Hematopoietic multipotent progenitor cell treated with erythropoietin and hydrocortisone succinate and interleukin-3 and kit ligand, for 4 days (in vitro differentiated cells): ENCODE data around the gene GXYLT1.
"Not testable (repeated sequence)": the region's sequence is repeated elsewhere in the genome, so short reads cannot be mapped to it uniquely, and the experiment has no call there.

ENCODE experiments used
- DNase-seq: peaks from one replicate; pipeline ENCODE4 v3.0.0-alpha.2; 2015

The GXYLT1 gene

DNA sequence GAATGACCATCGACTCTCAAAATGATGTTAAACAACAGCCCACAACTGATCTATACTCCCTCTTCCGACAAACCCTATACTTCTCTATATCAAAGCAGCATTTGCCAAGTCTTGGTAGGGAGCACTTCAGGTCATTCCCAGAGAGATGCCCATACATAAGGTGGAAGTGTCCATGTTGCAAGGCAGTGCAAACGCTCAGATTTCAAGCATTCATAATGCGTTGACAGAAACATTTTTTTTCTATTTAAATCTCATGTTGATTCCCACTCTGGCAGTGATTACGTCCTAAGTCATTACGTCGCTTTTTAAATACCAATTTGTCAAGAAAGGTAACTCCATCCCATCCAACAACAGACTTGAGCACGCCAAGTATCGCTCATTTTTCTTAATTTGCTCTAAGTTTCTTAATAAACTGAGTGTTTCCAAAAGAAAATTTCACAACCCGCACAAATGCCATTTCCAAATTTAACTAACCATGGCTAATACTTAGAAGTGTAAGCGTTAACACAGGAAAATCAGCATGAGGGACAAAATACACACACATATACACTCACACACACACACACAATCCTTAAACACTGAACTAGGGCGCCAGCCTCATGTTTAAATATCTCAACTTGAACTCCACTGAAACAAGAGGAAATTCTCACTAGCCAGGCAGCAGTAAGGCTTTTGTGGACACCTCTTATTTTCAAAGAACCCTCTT, 1.1 kb downstream of the GXYLT1 start:
- peak; percentile 54 for DNase-seq

DNA sequence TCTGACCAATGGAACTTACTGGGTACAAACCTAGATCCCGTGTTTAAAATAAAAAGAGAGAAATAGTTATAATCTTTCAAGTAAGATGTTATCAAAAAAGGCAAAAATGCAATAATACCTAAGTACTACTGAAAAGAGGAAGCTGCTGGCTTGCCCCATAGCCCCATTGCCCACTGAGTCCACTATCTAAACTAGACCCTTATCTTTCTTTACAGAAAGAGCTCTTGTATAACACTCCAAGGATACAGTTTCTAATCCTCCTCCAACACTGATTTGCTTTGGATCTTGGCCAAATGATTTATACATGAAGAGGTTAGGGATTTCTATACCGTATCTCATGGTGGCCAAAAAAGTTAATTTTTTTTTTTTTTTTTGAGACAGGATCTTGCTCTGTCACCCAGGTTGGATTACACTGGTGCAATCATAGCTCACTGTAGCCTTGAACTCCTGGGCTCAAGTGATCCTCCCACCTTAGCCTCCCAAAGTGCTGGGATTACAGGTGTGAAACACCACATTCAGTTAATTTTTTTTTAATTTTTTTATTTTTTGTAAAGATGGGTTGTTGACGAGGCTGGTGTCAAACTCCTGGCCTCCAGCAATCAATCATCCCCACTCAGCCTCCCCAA, 2.6 kb downstream of the GXYLT1 start:
- DNase-seq = peak; percentile 82

DNA sequence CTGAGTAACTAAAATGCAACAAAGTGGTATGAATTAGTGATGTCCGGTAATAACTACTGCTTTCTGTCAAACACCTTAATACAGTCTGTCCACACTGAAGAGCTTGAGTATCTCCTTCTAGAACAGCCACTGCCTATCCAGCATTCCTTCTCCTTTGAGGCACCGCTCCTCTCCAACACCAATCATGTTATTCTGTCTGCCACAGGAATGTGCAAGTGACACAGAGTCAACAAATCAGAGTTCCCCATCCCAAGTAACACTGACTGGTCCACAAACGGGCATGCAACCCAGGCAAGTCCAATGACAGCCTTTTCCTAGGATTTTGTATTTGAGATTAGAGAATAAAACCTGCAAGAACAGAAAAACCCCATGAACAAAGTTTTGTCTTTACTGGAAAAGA, 3.8 kb downstream of the GXYLT1 start:
- DNase-seq = no peak

DNA sequence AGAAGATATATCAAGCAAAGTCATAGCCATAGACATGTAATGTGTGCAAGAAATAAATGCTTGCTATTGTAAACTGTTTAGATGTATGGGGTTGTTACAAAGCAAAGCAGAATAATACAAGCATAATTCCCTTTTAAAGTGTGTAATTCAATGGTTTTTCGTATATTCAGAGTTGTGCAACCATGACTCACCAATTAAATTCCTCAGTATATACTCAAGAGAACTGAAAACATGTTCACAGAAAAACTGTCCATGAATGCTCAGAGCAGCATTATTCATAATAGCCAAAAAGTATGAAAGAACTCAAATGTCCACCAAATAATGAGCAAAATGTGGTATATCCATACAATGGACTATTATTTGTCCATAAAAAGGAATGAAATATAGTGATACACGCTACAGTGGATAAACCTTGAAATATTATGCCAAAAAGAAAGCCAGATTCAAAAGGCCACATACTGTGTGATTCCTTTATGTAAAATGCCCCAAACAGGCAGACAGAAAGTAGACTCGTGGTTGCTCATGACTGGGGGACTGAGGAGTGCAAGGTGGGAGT, 9.3 kb downstream of the GXYLT1 start:
- no peak for DNase-seq

DNA sequence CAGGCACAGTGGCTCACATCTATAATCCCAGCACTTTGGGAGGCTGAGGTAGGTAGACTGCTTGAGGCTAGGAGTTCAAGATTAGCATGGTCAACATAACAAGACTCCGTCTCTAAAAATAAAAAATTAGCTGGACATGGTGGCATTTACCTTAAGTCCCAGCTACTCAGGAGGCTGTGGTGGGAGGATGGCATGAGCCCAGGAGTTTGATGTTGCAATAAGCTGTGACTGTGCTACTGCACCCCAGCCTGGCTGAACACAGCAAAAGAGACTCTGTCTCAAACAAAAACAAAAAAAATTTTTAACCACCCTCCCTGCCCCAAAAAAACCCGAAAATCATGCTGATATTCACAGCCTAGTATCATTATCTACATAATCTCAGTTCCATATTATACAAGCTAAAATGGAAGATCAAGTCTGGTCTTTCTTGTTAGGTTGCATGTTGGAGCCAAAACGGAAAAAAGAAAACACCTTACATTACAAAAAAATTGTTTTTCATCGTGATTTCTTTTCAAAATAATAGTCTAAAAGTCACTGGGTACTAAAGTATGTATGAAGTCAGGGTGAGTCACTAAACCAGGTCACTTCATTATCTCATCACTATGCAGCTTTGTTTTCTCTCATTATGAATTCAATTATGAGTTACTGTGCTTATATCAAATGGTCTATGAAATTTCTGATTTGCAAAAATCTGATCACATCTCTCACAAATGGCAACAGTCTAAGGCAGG, 13.8 kb downstream of the GXYLT1 start:
- DNase-seq = peak; percentile 37

DNA sequence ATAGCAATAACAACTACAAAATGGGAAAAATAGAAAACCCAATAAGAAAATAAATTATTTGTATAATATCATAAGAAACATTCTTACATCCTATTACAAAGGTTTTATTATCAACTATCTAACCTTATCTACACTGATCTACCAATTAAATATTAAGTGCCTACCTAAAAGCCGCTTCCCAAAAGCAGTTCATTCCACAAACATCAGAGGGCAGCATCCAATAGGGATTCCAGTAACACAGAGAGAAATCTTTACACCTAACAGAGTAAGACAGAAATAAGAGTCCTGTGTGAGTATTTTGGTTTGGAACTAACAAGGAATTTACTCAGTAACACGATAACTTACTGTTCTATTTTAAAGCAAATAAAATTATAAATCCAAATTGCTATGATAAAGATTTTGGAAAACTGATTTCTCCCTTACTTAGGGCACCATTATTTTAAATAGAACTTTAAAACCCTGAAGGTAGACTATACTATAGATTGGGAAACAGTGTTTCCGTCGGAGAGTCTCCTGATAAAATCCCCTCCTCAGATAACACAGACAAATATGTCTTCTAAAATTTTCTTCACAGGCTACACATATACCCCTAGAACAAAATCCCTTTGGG, 15.0 kb downstream of the GXYLT1 start:
- peak; percentile 77 for DNase-seq

DNA sequence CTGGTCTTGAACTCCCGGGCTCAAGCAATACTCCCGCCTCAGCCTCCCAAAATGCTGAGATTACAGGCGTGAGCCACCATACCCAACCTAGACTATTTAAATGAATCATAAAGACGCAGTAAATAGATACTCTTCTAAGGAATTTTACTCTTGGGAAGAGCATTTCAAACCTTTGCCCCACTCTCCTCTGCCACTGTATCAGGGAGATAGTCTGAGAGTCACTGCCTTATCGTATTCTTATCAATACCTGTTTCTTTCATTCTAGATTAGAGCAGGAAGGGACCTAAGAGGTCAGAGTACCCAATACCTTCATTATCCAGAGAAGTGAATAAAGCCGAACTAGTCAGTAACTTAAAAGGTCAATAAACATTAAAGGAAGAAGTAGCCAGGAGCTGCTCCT, 15.8 kb downstream of the GXYLT1 start:
- DNase-seq = no peak

DNA sequence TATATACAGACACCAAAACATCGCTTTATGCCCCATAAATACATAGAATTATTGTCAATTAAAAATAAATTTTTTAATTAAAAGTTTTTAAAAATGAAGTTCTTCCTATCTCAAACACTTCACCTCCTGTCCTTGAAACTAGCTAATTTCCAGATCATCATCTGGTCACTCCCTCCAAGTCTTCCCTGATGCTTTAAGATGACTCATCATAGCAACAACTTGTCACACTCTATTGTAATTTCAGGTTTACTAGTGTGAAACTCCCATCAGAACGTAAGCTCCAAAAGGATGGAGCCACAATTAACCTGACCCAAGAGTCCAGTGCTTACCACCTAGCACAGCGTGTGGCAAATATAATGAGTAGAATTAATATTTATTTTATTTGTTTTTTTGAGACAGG, 16.3 kb downstream of the GXYLT1 start:
- no peak for DNase-seq

DNA sequence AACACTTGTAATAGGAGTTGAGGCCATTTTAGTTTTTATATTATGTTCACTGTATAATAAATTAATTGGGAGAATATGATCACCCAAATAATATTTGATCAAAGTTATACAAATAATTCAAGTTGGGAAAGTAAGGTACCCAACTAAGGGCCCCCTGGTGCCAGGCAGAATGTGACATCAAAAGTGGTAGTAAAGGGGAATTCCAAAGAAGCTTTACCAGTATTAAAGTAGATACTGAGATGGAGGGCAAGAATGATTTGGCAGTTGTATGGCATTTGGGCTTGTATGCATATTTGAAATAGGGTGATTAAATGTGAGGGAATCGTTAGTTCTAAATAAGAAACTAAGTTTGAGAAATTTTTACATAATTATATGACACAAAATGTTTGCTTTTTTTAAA, 17.7 kb downstream of the GXYLT1 start:
- DNase-seq = no peak

DNA sequence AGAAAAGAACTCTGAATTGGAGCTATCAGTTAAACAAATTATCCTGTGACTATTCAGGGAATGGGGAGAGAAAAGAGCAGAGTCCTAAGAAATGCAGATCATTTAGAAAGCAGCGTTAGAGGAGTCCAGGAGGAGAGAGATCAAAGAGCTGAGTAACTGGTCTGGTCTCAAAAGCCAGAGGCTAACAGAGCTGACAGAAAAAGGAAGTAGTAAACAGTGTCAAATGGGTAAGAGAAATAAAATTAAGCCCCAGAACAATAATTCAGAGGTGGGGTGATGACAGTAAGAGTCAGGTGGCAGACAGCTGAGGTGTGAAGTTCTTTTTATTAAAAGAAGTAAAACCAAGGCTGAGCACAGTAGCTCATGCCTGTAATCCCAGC, 19.3 kb downstream of the GXYLT1 start:
- peak; percentile 50 for DNase-seq

DNA sequence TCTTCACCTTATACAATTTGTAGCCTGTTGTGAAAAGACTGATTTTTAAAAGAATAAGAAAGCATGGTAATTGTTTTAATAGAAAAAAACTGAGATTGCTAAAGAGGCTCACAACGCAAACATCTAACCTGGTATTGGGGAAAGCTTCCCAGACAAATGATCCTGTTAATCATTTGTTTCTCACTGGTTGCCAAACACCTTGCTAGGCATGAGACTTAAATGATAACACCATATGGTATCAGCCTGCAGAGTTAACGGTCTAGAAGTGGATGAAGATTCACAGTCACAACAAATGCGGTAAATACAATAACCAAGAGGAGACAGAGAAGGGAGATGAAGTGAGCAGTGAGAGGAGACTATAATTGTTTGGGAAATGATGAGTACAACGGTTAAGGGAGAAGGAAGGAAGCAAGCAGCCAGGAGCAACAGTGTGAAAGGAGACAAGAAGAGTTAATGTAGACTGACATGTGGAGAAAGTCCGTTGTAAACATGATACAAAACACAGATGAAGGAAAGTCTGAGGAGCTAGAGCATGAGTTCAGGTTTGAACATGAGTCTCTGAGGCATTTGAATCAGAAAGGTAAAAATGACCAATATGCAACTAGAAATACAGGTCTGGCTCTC, 19.8 kb downstream of the GXYLT1 start:
- no peak for DNase-seq

DNA sequence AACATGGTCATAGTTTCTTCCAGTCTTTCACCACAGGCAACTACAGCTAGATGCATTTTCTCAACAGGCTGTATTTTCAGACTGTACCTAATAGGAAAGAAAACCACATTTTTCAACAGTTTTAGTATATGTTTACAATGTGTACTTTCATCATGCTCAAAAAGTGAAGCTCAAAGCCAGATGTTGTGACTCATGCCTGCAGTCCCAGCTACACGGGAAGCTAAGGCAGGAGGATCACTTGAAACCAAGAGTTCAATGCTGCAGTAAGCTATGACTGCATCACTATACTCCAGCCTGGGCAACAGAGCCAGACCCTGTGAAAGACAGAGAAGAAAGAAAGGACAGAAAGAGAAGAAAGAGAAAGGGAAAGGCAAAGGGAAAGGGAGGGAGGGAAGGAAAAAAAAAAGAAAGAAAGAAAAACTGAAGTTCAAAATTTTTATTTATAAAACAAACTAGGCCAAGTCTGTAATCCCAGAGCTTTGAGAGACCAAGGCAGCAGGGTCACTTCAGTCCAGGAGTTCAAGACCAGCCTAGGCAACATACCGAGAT, 25.5 kb downstream of the GXYLT1 start:
- no peak for DNase-seq

DNA sequence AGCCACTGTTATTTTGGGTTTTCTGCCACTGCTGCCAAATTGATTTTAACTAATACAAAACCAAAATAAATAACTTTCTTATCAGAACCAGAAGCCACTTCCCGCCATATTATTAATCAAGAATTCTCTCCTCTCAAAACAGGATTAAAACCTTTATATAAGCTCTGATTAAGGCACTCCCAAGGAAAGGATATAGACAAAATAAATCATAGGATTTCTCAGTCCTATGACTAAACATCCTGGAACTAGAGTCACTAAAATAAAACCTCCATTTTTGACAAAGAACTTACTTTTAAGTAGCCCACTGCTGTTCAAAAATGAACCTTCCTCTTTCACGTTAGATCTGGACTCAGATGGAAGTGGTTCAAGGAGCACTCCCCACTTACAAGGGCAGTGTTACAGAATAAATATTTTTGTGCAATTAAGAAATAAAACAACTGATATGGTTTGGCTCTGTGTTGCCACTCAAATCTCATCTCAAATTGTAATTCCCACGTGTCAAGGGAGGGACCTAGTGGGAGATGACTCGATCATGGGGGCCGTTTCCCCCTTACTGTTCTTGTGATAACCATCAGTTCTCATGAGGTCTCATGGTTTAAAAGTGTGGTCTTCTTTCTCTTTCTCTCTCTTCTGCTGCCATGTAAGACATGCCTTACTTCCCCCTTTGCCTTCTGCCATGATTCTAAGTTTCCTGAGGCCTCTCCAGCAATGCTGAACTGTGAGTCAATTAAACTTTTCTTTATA, 26.4 kb downstream of the GXYLT1 start:
- no peak for DNase-seq

DNA sequence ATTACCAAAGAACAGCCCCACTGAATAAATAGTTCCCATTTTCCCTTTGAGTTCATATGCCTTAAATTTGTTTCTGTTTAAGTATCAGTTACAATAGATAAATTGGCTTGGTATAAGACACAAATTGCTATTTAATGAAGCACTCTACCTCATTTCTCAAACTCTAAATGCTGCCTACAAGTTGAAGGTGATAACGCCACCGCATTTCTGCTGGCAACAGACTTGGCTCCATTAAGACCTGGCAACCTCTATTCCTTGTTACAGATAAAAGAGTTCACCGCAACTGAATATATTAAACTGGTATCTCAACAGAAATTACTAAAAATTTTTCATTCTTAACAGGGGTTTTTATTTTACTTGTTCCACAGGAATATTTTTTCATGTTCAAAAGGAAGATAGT, 35.6 kb downstream of the GXYLT1 start:
- DNase-seq = no peak

DNA sequence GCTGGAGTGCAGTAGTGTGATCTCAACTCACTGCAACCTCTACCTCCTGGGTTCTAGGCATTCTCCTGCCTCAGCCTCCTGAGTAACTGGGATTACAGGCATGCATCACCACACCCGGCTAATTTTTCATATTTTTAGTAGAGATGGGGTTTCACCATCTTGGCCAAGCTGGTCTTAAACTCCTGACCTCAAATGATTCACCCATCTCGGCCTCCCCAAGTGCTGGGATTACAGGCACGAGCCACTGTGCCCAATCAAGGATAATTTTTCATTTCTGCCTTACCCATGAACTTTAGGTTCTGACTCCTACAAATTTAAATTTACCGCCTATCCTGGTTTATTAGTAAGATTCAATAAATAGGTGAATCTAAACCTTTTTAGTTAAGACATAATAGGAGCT, 37.9 kb downstream of the GXYLT1 start:
- not testable (repeated sequence) for DNase-seq

DNA sequence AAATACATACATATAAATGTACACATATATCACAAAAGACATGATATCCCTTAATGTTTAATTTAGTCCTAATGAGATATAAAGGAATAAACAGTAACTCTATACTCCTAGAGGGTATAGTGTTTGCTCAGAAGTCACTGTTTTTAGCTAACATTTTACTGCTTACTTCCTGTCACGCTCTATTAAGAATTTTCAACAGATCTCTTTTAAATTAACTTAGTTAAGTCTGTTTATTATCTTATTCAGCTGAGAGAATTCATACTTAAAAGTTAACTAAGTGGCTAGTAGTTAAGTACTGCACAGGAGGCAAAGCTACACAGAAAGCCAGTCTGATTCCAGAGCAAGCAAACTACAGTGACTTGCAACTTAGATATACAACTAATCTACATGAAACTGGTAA, 39.9 kb downstream of the GXYLT1 start:
- no peak for DNase-seq

DNA sequence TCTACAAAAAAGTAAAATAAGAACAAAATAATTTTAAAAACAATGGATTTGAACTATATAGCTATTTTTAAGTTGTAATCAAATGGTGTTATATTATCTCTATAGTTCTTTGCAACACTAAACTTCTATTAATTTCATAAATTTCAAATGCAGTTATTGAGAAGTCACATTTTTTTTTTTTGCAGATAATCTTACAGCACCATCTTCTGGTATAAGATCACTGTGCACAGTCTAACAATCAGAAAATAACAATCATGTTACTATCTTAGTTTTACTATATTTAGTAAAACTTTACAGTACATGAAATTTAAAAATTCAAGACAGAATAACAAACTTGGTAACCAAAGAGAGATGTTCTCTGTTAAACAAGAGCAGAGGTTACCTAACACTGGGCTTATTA, 40.6 kb downstream of the GXYLT1 start:
- peak; percentile 30 for DNase-seq

DNA sequence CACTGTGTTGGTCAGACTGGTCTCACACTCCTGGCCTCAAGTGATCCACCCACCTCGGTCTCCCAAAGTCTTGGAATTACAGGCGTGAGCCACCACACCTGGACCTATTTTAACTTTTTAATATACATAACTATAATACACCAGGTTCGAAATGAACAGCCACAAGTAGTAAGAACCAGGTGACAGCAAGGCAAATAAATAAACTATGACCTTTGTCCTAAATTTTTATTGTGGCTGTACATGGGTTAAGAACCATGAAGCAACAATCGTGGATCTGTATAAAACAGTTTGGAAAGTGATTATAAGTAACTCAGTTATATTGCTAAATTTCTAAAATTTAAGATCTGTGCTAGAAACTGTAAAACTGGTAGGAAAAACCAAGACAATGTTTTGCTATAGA, 41.5 kb downstream of the GXYLT1 start:
- no peak for DNase-seq

DNA sequence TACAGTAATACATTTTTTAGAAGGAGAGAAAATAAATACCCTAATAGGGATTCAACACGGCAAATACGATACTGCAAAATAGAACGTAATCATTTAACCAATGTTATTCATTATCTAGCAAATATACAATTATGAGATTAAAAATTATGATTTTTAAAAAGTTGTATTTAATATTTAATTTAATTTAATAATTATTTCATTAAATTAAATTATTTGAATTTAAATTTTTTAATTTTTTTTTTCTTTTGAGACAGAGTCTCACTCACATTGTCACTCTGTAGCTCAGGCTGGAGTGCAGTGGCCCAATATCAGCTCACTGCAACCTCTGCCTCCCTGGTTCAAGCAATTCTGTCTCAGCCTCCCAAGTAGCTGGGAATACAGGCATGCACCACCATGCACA, 42.0 kb downstream of the GXYLT1 start:
- no peak for DNase-seq

DNA sequence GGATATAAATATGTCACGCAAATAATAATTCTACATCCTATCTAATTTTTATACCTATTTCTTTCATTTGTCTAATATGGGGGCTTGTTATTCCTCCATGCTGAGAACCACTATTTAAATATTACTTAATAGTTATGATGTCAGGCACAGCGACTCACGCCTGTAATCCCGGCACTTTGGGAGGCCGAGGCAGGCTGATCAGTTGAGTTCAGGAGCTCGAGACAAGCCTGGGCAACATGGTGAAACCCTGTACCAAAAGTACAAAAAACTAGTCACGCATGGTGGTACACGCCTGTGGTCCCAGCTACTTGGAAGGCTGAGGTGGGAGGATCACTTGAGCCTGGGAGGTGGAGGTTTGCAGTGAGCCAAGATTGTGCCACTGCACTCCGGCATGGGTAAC, 45.2 kb downstream of the GXYLT1 start:
- no peak for DNase-seq

DNA sequence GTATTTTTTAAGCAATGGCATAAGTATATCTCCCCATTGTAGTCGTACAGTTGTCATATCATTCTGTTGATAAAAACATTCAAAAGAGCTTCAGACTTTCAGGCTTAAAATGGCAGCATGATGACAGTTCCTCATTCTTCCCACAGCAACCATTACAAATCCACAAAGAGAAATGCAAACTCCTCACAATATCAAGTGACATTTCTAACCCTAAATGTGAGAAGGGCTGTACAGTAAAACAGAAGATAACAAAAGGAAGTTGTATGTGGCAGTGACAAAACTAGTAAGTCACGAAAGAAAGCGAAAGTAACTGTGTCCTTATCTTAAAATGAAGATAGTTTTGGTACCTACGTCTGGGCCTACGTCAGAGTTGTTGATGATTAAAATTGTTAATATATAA, 46.7 kb downstream of the GXYLT1 start:
- peak; percentile 72 for DNase-seq

DNA sequence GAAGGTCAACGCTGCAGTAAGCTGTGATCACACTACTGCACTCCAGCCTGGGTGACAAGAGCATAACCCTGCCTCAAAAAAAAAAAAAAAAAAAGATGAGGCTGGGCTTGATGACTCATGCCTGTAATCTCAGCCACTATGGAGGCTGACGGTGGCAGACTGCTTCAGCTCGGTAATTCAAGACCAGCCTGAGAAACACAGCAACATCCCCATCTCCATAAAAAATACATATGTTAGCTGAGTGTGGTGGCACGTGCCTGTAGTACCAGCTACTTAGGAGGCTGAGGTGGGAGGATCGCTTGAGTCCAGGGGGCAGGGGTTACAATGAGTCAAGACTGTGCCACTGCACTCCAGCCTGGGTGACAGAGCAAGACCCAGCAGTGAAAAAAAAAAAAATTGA, 50.4 kb downstream of the GXYLT1 start:
- DNase-seq = peak; percentile 30
